ENCODE data around the gene TNFRSF8. TPM values are rescaled to one million over a fixed set of nuclear protein-coding genes. Genes with fewer than 3 reads are reported as not detected.

TNFRSF8 gene
- polyA plus RNA-seq, 4 donors: 0.36 to 1.3 (median 0.54) TPM

DNA sequence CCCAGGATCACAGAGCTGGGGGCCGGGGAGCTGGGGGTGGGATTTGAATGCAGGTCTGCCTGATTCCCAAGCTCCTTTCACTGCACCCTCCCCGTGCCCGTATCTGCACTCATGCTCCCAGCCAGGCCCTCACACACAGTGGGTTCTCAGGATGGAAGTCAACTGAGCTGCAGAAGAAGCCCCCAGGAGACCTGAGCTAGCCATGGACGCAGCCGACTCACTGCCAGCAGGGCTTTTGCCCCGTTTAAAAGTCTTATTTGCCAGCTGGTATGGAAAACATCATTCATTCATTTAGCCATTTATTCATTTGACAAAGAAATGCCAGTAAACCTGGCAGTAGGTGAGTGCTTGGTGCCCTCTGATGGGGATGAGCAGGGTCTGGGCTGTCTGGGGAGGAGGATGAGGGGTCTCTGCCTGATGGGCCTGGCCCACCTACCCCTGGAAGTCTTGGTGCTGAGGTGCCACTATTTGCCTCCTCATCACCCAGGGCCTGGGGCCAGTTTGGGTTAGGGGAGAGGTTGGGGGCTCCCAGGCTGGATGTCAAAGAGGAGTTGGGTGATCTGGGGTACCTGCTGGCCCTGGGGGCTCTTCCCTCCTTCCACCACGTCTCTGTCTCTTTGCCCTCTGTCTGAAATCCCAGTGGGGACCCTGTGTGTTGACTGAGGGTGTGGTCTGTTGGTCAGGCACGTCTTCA is 106.5 kb downstream of the TNFRSF8 start:
- no peak for DNase-seq (ENCODE audit: low read depth in 4 of 4, low spot score in 3 of 4)

DNA sequence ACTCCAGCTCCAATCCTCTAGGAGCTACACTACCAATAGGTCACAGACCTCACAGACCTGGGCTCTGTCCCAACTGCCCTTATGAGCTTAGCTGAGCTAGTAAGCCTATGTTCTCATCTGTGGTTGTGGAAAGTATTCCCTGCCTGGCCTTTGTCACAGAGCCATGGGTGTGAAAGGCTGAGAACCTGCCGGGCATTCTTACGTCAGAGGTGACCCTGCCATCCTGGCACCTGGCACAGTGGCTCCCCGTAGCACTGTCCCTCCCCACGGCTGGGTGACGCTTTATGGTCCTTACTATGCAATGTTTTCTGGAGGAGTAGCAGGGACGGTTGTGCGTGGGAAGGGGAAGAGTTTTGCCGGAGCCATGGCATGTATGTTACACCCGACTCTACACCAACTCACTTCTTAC is 107.2 kb downstream of the TNFRSF8 start:
- no peak for DNase-seq (ENCODE audit: low read depth in 4 of 4, low spot score in 3 of 4)

DNA sequence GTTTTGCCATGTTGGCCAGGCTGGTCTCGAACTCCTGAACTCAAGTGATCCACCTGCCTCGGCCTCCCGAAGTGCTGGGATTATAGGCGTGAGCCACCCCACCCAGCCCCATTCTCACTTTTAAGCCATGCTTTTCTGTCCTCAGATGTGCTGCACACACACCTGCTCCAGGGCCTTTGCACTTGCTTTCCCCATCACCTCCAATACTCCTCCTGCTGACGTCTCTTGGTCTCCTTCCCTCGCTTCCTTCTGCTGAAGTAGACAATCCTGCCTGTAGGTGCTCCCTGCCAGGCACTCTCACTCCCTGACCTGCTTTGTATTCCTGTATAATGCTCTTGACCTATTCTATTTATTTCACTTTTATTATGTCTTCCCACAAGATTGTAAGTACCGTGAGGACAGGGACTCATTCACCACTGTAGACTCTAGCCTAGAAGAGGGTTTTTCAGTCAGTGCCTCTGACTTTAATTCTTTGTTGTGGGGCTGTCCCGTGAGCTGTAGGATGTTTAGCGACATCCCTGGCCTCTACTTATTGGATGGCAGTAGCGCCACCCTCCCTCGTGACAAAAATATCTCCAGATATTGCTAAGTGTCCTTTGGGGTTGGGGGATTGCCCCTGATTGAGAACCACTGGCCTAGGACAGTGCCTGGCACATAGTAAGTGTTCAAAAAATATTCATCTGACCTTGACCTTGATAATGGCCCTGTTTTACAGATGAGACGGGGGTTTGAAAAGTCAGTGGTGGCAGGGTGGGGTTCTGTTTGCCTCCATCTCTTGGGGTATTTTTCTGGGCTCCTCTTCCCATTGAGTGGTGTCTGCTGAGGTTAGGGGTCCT is 108.3 kb downstream of the TNFRSF8 start:
- no peak for DNase-seq (ENCODE audit: low read depth in 4 of 4, low spot score in 3 of 4)

DNA sequence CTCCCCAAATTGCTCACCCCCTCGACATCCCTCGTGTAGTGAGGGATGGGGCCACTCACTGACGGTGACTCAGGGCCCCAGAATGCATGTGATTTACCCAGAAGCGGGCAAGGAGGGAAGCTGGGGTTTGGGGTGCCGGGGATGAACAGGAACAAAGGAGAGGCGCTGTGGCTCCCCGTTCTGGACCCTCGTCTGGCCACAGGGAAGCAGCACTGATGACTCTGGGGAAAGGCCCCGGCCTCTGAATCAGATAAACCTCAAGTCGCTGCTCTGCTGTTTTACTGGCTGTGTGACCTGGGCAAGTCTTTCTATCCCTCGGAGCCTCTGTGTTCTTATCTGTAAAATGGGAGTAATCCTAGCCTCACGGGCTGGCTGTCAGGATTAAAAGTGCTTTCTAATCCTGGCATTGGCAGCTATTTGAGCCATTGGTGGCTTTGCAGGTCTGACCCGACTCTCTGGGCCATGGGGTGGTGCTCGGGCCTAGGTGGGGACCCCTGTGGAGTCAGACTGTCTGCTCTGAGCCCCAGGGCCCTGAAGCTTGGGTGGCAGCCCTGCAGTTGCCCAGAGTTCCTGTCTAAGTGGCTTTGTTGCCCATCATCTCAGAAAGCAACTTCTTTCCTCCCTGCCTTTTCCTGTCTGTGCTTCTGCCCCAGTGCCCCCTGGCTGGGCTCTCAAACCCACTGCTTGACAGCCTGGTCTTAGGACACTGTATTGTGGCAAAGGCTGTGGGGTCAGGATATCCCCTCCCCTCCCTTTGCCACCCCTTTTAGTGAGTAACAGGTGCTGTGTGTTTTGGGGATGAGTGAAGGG is 109.1 kb downstream of the TNFRSF8 start:
- no peak for DNase-seq (ENCODE audit: low read depth in 4 of 4, low spot score in 3 of 4)

DNA sequence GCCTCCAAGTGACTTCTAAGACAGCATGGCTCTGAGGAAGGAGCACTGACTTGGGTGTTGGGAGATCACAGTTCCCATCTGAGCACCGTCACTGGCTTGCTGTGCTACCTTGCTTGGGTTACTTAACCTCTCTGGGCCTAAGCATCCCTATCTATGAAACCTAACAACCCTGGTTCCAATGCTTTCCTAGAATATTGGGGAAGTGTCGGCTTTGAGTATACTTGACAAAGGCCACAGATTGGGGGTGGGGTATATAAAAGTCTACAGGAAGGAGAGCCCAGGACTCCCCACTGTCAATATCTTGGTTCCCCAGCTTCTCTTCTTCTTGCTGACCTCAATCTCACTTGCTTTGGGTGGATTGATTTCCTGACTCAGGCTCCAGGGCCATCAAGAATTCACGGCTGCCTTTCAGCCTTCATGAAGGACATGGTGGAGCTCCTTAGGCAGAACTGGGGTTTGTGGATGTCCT is 110.0 kb downstream of the TNFRSF8 start:
- no peak for DNase-seq (ENCODE audit: low read depth in 4 of 4, low spot score in 3 of 4)

DNA sequence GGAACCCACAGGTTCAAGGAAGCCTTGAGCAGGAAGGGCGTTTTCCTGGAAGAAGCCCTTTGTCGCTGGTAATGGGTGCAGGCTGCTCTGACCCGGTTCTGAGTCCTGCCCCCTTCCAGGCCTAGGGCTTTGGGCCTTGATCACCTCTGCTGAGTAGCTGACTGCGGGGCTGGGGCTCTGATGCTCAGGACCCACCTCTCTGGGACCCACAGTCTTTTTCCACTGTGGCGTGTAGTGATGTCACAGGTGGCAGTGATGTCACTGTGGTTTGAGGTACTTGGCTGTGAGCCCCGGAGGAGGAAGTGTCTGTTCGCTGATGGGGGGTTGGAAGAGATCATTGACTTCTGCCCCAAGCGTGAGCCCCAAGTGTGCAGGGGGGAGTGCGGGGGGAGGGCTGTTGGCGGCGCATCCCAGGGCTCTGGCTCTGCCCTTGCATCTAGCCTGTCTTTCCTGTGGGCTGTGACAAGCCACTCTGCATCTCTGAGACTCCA is 110.6 kb downstream of the TNFRSF8 start:
- DNase-seq (ENCODE audit: low read depth in 4 of 4, low spot score in 3 of 4): no peak

DNA sequence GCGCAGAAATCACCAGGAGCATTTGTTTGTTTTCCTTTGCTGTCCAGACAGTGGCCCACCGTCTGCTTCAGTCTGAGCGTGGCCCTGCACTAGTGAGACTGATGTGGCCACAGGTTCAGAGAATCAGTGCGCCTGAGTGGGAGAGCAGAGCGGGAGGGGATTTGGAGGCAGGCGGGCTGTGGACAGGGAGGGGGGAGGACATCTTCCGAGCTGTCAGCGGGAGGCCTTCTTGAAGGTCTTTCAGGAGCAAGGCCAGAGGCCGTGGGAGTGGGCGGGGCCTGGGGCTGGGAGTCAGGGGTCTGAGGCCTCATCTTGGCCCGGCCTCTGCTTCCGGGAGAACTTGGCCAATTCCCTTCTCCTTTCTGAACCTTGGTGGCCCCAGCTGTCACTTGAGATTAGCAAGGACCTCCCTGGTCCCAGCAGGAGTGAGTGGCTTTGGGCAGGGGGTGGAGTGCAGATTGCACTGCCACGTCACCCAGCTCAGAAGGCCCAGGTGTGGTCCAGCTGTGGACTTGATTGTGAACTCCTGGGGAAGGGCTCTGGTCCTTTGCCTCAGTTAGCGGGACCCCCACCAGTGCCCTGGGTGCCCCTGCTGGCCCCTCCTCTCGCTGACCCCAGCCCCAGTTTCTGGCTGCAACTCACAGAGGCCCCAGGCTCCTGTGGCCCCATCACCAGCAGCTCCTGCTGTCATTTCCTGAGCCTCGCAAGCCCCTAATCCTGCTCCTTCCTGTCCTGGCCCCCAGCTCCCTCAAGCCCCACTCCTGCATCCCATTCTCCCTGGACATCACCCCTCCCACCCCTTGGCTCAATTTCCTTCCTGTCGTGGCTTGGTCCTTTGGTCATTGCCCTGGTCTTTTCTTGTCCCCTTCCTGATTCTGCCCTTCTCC is 112.1 kb downstream of the TNFRSF8 start:
- DNase-seq (ENCODE audit: low read depth in 4 of 4, low spot score in 3 of 4): no peak

DNA sequence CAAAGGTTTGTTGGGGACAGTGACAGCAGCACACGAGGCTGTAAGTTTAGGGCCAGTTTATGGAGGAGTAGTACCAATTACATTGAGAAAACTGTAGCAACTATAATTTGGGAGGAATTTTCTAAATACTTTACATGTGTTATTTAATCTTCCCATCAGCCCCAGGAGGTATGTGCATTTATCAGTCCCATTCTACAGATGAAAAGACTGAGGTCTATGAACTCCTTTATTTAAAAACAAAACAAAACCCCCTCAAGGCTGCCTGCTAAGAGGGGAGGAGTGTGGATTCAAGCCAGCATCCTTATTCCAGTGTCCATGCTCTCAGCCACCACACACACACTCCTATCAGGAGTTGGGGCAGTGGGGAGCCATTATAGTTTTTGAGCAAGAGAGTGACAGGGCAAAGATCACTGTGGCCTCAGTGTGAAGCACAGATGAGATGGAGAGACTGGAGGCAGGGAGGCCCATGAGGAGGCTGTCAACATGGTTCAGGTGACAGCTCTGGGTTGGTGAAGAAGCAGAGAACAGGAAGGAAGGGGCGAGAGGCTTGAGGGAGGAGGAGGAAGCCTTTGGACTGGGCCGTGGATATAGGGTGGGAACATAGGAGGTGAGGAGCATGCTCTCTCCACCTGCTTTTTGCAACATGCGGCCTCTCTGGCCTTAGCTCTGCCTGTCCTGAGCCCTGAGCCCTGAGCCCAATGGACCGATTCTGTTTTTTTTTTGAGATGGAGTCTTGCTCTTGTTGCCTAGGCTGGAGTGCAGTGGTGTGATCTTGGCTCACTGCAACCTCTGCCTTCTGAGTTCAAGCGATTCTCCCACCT is 113.4 kb downstream of the TNFRSF8 start:
- no peak for DNase-seq (ENCODE audit: low read depth in 4 of 4, low spot score in 3 of 4)

DNA sequence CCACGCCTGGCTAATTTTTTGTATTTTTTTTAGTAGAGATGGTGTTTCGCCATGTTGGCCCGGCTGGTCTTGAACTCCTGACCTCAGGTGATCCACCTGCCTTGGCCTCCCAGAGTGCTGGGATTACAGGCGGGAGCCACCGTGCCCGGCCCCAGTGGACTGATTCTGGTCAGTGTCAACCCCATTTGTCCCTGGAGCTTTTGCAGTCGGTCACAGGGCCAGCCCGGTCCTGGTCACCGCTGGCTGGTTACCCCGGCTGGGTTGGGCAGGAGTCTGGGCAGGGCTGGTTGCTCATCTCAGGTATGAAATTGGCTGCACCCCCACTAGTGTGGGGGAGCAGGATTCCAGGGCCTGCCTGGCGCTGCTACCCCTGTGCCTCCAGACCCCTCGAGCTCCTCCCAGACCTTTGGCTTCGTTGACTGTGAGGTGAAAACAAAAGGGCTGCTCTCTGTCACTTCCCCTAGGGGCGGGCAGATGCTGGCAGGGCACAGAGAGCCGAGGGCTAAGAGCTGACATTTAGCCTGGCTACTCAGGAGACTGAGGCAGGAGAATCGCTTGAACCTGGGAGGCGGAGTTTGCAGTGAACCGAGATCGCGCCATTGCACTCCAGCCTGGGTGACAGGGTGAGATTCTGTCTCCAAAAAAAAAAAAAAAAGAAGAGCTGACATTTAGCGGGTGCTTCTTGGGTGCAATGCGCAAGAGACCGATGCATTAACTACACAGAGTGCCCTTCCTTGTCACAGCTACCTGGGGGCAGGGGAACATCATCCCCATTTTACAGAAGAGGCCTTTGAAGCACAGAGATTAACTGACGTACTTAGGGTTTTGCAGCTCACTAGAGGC is 114.3 kb downstream of the TNFRSF8 start:
- DNase-seq (ENCODE audit: low read depth in 4 of 4, low spot score in 3 of 4): no peak

DNA sequence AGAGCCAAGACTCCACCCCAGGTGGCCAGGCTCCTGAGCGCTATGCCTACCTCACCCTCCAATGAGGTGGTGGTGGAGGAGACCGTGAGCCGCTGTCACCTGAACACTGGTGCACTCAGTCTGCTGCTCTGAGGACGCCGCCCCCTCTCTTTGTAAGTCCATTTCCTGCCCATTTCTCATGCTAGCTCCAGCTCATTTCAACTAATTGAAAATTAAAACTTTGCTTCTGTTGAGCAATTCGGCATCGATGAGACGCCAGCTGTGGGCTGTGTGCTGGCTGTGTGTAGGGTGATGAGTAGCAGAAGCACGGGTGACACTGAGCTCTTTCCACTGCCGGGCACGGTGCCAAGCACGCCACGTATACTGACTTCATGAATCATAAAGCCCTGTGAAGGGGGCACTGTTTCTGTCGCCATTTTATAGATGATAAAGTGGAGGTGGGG is 114.9 kb downstream of the TNFRSF8 start:
- DNase-seq (ENCODE audit: low read depth in 4 of 4, low spot score in 3 of 4): no peak

DNA sequence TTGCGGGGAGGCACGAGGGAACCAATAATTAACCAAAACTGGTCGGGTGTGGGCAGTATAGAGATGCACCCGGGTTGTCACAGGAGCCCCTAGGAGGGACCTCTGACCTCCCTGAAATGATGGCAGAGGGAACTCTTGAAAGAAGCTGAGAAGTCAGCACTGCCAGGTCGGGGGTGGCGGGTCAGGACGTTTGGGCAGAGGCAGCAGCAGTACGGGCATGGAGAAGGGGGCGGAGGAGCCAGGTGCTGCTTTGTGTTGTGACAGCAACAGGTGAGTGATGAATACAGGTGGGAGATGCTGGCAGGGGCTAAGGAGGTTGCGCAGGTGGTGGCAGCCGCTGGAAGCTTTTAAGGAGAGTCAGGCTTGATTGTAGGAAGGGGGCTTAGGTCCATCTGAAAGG is 115.4 kb downstream of the TNFRSF8 start:
- no peak for DNase-seq (ENCODE audit: low read depth in 4 of 4, low spot score in 3 of 4)

DNA sequence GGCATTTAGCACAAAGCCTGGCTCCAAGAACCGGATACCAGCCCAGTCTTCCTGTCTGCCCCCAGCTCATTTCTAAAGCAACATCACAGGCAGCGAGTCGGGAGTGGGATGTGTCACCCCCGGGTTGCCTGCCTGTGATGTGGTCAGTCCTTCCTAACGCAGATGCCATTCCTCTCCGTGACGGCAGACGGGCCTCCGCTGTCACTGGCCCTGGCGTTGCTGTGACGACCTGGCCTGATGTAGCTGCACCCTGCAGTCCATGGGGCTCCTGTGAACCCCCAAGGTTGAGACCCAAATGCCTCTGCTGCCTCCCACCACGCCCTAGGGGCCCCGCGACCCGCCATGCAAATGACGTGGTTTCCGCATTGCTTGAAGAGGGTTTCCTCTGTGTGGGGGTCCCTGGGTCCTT is 116.0 kb downstream of the TNFRSF8 start:
- DNase-seq (ENCODE audit: low read depth in 4 of 4, low spot score in 3 of 4): no peak

DNA sequence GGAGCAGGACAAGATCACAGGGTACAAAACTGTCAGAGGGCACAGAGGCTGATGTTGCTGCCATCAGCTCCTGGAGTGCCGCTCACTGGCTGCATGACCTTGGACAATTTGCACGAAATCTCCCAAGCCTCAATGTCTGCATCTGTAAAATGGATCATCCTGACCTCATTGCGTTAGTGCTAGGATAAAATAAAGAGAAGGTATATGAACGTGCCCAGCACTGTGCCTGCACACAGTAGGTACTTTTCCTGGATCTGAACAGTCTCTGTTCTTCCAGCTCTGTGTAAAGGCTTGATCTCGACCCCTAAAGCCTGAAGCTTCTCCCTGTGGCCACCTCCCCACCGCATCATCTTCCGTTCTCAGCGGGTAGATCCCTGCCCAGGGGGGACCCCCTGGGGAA is 116.6 kb downstream of the TNFRSF8 start:
- DNase-seq (ENCODE audit: low read depth in 4 of 4, low spot score in 3 of 4): no peak

DNA sequence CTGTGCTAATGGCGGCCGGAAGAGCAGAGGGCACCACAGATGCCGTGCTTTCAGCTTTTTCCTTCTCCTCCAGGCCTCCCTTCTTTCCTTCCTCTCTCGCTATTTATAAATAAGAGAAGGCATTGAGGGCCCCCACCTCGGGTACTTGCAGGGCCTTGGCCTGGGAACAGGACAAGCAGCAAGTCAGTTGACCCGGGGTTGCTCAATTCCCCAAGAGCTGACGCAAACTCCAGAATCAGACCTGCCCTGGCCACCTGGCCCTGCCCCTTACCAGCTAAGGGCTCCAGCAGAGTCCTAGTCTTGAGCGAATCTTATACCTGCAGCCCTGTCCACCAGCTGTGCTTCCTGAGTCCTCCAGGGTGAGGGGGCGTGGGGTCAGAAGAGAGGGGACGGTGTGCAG is 117.2 kb downstream of the TNFRSF8 start:
- no peak for DNase-seq (ENCODE audit: low read depth in 4 of 4, low spot score in 3 of 4)

DNA sequence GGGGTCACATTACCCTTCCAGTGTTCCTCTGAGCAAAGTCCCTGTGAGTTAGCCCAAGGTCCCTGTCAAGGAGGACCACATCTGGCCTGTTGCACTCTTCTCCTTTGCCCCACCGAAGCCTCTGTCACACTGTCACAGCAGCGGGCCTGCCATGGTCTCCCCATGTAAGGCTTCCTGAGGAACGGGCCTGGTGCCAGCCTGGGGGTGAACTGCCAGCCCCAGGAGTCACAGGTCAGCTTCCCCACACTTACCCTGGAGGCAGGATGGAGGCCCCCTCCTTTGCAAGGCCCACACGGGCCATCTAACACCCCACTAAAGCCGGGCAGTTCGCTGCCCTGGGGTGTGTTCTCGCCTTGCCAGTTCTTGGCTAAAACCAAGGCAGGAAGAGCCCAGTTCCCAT is 117.8 kb downstream of the TNFRSF8 start:
- no peak for DNase-seq (ENCODE audit: low read depth in 4 of 4, low spot score in 3 of 4)

DNA sequence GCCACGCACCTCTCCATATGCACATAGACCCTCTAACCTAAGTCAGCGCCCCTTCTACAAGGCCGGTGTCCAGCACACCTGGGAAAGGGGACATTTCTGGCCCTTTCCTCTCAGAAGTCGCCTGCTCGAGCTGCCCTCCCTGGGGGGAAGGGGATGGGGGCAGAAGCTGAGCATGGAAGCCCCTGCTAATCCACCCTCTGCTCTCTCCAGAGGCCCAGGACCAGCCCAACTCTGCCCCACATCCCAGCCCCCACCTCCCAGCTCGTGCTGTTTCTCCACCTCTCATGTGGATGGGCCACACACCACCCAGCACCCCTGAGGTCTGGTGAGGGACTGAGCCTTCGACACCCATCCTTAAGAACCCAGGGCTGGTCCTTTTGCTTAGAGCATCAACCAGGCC is 118.5 kb downstream of the TNFRSF8 start:
- DNase-seq (ENCODE audit: low read depth in 4 of 4, low spot score in 3 of 4): no peak

DNA sequence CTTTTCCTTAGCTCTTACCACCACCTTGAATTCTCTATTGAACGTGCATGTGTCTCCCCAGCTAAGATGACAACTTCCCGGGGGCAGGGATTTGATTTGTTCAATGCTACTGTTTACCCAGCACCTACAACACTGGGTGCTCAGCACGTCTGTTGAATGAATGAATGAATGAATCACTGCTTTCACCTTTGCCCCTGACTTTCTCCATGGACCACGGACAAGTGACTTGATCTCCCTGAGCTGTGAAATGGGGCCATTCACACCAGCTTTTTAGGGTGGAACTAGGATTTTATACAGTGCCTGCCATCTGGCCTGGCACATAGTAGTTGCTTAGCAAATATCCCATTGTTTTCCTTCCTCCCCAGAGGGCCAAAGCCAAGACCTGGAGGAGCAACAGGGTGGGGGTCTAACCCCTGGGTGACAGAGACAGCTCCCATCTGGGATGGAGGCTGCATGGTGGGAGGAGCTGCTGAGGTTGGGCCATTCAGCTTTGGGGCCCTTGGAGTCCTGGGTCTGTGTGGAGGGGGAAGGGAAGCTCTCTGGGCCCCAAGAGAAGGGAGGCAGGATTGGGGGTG is 119.4 kb downstream of the TNFRSF8 start:
- no peak for DNase-seq (ENCODE audit: low read depth in 4 of 4, low spot score in 3 of 4)
